Measurements from ENCODE around the gene RAB36.

RAB36 gene

GRCh38 chr22:23151827-23152226 is 6.5 kb downstream of the RAB36 start:
- TF ChIP-seq, protein P1, sequence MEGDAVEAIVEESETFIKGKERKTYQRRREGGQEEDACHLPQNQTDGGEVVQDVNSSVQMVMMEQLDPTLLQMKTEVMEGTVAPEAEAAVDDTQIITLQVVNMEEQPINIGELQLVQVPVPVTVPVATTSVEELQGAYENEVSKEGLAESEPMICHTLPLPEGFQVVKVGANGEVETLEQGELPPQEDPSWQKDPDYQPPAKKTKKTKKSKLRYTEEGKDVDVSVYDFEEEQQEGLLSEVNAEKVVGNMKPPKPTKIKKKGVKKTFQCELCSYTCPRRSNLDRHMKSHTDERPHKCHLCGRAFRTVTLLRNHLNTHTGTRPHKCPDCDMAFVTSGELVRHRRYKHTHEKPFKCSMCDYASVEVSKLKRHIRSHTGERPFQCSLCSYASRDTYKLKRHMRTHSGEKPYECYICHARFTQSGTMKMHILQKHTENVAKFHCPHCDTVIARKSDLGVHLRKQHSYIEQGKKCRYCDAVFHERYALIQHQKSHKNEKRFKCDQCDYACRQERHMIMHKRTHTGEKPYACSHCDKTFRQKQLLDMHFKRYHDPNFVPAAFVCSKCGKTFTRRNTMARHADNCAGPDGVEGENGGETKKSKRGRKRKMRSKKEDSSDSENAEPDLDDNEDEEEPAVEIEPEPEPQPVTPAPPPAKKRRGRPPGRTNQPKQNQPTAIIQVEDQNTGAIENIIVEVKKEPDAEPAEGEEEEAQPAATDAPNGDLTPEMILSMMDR (conservative IDR thresholded peaks at IDR 0.05; ENCODE audit: low read length), result no peak
- no peak overlapping the region for H3K4me3 ChIP-seq (ENCODE audit: low read length)
- no peak for DNase-seq (ENCODE audit: low read depth)

- DNase-seq (ENCODE audit: low read depth), result no peak
- TF ChIP-seq, protein P1 (conservative IDR thresholded peaks at IDR 0.05; ENCODE audit: low read length), result no peak
- H3K4me3 ChIP-seq (ENCODE audit: low read length), result no peak overlapping the region
These were observed 7.2 kb downstream of the RAB36 start for GRCh38 chr22:23152238-23153114.

DNA sequence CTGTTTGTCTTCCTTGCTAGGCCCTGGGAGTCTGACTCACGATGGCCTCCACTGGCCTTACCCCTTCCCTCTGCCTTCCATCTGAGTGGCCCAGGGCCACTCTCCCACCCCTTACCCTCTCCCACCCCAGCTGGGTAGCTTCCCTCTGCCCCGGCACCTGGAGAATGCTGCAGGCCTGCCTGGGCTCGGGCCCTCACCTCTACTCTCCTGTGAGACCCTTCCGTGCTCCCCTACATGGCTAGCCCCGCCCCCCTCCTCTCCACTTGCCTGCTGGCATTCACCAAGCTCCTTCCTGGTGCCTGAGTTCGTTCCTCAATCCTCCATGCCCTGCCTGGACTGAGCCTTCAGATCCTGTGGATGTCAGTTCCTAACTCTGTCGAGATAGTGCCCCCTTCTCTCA is 8.7 kb downstream of the RAB36 start:
- H3K4me3 ChIP-seq (ENCODE audit: low read length), result no peak overlapping the region
- no peak for DNase-seq (ENCODE audit: low read depth)
- TF ChIP-seq, protein P1 (conservative IDR thresholded peaks at IDR 0.05; ENCODE audit: low read length), result no peak

DNA sequence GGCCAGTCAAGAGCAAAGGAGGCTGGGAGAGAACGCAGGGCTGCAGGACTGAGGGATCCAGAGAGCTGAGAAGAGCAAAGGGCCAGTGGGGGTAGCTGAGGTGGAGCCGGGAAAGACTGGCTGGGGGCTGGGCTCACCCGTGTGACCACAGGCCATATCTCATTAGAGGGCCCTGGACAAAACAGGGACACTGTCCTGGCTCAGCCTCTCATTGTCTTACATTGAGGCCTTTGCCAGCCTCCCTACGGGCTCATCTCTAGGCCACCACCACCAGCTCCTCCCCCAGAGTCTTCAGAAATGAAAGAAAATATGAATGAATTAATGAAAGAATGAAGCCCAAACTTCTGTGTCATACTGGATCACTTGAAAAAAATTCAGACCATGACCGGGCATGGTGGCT is 9.2 kb downstream of the RAB36 start:
- TF ChIP-seq, protein P1 (conservative IDR thresholded peaks at IDR 0.05; ENCODE audit: low read length), result no peak
- DNase-seq (ENCODE audit: low read depth), result no peak
- H3K4me3 ChIP-seq (ENCODE audit: low read length), result no peak overlapping the region

DNA sequence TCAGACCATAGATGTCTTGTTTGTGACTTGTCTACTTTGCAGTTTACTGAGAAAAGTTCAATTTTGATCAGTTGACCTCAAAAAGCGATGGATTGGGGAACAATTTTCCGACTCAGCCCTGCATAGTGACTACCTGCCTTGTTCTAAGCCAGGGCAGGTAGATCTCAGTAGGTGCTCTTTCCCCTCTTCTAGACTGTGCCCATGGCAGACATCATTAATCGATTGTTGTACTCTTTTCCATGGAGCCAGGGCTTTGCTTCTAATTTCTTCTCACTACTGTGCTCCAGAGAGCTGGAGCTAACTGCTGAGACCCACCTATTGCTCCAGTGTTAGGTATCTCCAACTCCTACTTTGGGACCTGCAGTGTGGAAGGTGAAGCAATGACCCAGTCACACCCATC is 9.9 kb downstream of the RAB36 start:
- DNase-seq (ENCODE audit: low read depth), result no peak
- TF ChIP-seq, protein P1 (conservative IDR thresholded peaks at IDR 0.05; ENCODE audit: low read length), result no peak
- H3K4me3 ChIP-seq (ENCODE audit: low read length), result no peak overlapping the region

DNA sequence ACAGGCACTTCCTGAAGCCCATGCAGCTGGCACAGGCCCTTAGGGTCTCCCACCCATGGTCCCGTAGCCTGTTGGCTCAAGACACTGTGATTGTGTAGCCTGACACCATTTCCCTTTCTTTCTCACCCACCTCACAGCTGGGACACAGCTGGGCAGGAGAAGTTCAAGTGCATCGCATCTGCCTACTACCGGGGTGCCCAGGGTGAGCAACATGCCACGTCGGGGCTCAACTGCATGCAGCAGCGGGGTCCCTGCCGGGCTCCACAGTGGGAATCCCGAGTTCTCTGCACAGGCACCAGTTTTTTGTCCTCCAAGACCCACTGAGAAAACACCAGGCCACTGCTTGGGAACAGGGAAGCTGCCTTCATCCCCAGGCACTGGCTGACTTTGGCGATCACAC is 10.6 kb downstream of the RAB36 start:
- DNase-seq (ENCODE audit: low read depth), result no peak
- TF ChIP-seq, protein P1 (conservative IDR thresholded peaks at IDR 0.05; ENCODE audit: low read length), result no peak
- H3K4me3 ChIP-seq (ENCODE audit: low read length), result no peak overlapping the region

- TF ChIP-seq, protein P1 (conservative IDR thresholded peaks at IDR 0.05; ENCODE audit: low read length), result no peak
- no peak for DNase-seq (ENCODE audit: low read depth)
- no peak overlapping the region for H3K4me3 ChIP-seq (ENCODE audit: low read length)
These were observed 11.0 kb downstream of the RAB36 start for GRCh38 chr22:23156286-23156685.
